Adipose tissue (tissue), 3 donors: Measurements from ENCODE around the gene SLC16A1. TPM values are rescaled to one million over a fixed set of nuclear protein-coding genes. Genes with fewer than 3 reads are reported as not detected.

Experiments used
- H3K27ac ChIP-seq: one replicate; pipeline ENCODE4 v1.5.1; 2013; ENCODE audit warnings: low read depth, low read length
- WGBS, 3 donors: extraction: QIAGEN DNeasy Blood & Tissue Kit; methylation state at CpG; one replicate each; pipeline ENCODE4 v1.1.7; 2013; 5-methylcytosine and 5-hydroxymethylcytosine counted together
- polyA plus RNA-seq, 3 donors: library from polyadenylated mRNA; stranded (reverse); fragments of 200-250 nt; gene quantifications; one replicate each; pipeline ENCODE4 v1.2.3, GENCODE V29; 2013
- donor health status: healthy with polysubstance abuse.
- donor health status: Bipolar disorder and iron deficiency.
- donor health status: healthy.

The SLC16A1 gene
- polyA plus RNA-seq, 3 donors: 3.1 to 19.8 (median 6.4) TPM

DNA sequence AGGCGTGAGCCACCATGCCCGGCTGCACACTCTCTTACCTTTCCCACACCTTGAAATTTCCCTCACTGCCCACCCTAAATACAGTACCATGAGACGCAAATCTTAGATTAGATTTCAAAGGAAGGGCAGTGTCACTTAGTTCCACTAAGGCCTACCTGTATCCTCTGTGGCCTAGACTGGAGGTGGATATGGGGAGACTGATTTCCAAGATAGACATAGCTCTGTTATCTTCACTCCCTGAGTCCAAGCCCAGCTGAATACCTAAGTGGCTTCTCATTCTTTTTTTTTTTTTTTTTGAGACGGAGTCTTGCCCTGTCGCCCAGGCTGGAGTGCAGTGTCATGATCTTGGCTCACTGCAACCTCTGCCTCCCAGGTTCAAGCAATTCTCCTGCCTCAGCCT is 89.0 kb downstream of the SLC16A1 start:
- 96 to 99% (median 97%) methylated on average over 5 of the region's 5 CpGs for WGBS, 3 donors
- no peak overlapping the region for H3K27ac ChIP-seq

DNA sequence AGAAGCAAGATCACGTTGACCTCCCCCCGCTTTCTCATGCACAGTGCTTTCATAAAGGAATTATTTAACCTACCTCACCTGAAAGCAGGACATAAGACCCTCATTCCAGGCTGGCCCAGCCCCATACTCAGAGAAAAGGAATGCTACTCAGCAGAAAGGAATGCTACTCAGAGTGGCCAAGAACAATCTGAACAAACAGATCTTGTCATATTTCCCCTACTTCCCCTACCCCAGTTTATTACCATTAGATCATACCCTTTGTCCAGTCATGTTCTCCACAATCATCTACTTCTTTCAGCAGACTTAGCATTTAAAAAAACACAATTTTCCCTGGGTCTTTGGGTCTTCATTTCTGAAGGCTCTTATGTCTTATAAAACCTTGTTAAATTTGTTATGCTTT is 89.8 kb downstream of the SLC16A1 start:
- 86 to 95% (median 92%) methylated on average over 2 of the region's 2 CpGs for WGBS, 3 donors
- no peak overlapping the region for H3K27ac ChIP-seq

DNA sequence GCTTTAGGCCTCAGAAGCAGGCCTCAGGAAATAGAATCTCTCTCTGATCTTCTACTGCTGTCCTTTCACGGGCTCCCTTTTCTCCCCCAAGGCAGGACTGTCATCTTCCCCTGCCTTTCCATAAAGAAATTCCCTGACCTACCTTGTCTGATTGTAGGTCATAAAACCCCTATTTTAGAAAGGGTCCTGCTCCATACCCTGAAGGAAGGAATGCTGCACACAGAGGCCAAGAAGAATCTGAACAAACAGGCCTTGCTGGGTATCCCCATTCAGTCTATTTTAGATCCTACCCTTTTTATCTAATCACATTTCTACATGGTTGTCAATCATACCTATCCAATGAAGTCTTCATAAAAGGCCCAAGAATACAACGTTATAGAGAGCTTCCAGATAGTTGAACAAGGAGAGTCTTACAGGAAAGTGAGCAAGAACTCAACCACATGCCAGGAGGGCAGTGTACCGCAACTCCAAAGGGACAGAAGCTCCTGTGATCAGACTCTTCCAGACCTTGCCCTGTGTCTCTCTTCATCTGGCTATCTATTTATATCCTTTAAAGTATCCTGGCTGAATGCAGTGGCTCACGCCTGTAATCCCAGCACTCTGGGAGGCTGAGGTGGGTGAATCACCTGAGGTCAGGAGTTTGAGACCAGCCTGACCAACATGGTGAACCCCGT is 93.1 kb downstream of the SLC16A1 start:
- 84 to 96% (median 92%) methylated on average over 5 of the region's 5 CpGs for WGBS, 3 donors
- no peak overlapping the region for H3K27ac ChIP-seq

Other genes starting within 250 kb of the SLC16A1 start
- 100 to 1,000 TPM in 2 of 3 donors, 10 to 100 TPM in 1; 91.9 to 321 (median 266) TPM for gene RHOC, start 249.1 kb downstream of the SLC16A1 start, polyA plus RNA-seq
- 1 to 10 TPM in 1 of 3 donors, under 1 TPM in 2; 0.62 to 2.1 (median 0.67) TPM for gene PPM1J, start 240.9 kb downstream of the SLC16A1 start, polyA plus RNA-seq
- 1 to 10 TPM; 1.7 to 2.4 (median 2.0) TPM for gene LRIG2, start 117.0 kb upstream of the SLC16A1 start, polyA plus RNA-seq